Mucosa of rectum (tissue), 2 donors: ENCODE measurements around the gene FAM131A.

ENCODE experiments used
- H3K27ac ChIP-seq, 2 donors: one replicate each; pipeline ENCODE4 v1.7.0; 2013; ENCODE audit warnings: inconsistent platforms in 2 of 2, low read depth in 2 of 2, low read length in 2 of 2
- H3K27me3 ChIP-seq, 2 donors: one replicate each; pipeline ENCODE4 v1.7.0; 2013; ENCODE audit warnings: low read length in 2 of 2; ENCODE audit not compliant: control insufficient read depth in 2 of 2, insufficient read depth in 2 of 2
- H3K36me3 ChIP-seq, 2 donors: one replicate each; pipeline ENCODE4 v1.7.0; 2013; ENCODE audit warnings: low read length in 2 of 2; ENCODE audit not compliant: control insufficient read depth in 2 of 2, insufficient read depth in 2 of 2
- H3K4me1 ChIP-seq, 2 donors: one replicate each; pipeline ENCODE4 v1.7.0; 2013; ENCODE audit warnings: low read length in 2 of 2, mild to moderate bottlenecking in 1 of 2; ENCODE audit not compliant: control insufficient read depth in 2 of 2, insufficient read depth in 2 of 2
- H3K4me3 ChIP-seq, 2 donors: one replicate each; pipeline ENCODE4 v1.7.0; 2013; ENCODE audit warnings: low read length in 2 of 2
- H3K9ac ChIP-seq, 2 donors: one replicate each; pipeline ENCODE4 v1.7.0; 2013; ENCODE audit warnings: low read length in 2 of 2, low read depth in 1 of 2, mild to moderate bottlenecking in 1 of 2
- H3K9me3 ChIP-seq, 2 donors: one replicate each; pipeline ENCODE4 v1.7.0; 2013; ENCODE audit warnings: low read length in 2 of 2; ENCODE audit not compliant: control insufficient read depth in 2 of 2
- donor health status: healthy.
- donor health status: Normal muscosa, but diverticular disease.

Gene FAM131A

GRCh38 chr3:184316792-184317191 lies 20.6 kb upstream of the FAM131A start:
- H3K27me3 ChIP-seq, result no peaks in the 10 kb centered on the region
- peak overlapping the region; percentile 19 to 95 for H3K9ac ChIP-seq
- H3K36me3 ChIP-seq, result peaks cover 27 to 30% of the 10 kb centered on the region in 2 donors
- peak overlapping the region; percentile 88 for H3K4me3 ChIP-seq
- no peaks in the 10 kb centered on the region for H3K9me3 ChIP-seq
- H3K27ac ChIP-seq, result peak overlapping the region in 1 of 2 donors; percentile 93
- H3K4me1 ChIP-seq, result peaks cover 35 to 39% of the 10 kb centered on the region in 2 donors

- H3K4me1 ChIP-seq, result peaks cover 35 to 39% of the 10 kb centered on the region in 2 donors
- H3K27me3 ChIP-seq, result no peaks in the 10 kb centered on the region
- H3K4me3 ChIP-seq, result no peak overlapping the region
- peaks cover 31 to 34% of the 10 kb centered on the region in 2 donors for H3K36me3 ChIP-seq
- no peaks in the 10 kb centered on the region for H3K9me3 ChIP-seq
- peak overlapping the region in 1 of 2 donors; percentile 95 for H3K9ac ChIP-seq
- H3K27ac ChIP-seq, result no peak overlapping the region
These were observed 20.2 kb upstream of the FAM131A start for GRCh38 chr3:184317201-184317600.

- no peaks in the 10 kb centered on the region for H3K9me3 ChIP-seq
- H3K4me1 ChIP-seq, result peaks cover 35 to 39% of the 10 kb centered on the region in 2 donors
- H3K9ac ChIP-seq, result no peak overlapping the region
- no peaks in the 10 kb centered on the region for H3K27me3 ChIP-seq
- H3K36me3 ChIP-seq, result peaks cover 60 to 61% of the 10 kb centered on the region in 2 donors
- H3K27ac ChIP-seq, result peak overlapping the region; percentile 83 to 87
- no peak overlapping the region for H3K4me3 ChIP-seq
These were observed 17.3 kb upstream of the FAM131A start for GRCh38 chr3:184320104-184320445.

- Histone ChIP-seq H3K9me3 (no peaks in the 10 kb centered on the region), H3K4me1 (peaks cover 23 to 30% of the 10 kb centered on the region in 2 donors), H3K36me3 (peaks cover 75 to 77% of the 10 kb centered on the region in 2 donors), H3K27me3 (no peaks in the 10 kb centered on the region), H3K4me3 (no peak overlapping the region), H3K27ac (no peak overlapping the region), H3K9ac (no peak overlapping the region)
These were observed 15.7 kb upstream of the FAM131A start for GRCh38 chr3:184321666-184322065.

DNA sequence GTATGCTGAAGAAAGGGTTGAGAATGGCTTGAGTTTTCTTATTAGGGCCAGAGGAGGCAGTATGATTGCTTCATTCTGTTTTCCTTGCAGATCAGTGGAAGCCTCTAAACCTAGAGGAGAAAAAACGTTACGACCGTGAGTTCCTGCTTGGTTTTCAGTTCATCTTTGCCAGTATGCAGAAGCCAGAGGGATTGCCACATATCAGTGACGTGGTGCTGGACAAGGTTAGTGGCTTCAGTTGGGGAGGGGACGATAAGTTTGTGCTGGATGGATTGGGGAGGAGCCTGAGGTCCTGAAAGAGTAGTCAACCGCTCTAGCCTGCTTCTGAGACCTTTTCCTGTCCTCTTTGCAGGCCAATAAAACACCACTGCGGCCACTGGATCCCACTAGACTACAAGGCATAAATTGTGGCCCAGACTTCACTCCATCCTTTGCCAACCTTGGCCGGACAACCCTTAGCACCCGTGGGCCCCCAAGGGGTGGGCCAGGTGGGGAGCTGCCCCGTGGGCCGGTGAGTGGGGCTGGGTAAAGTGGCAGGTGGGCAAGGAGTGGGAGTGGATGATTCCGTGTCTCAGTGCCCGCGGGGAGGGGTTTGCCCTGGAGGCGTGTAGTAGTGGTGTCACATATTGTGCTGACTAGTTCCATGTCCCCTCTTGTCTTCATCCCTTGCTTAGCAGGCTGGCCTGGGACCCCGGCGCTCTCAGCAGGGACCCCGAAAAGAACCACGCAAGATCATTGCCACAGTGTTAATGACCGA lies 14.5 kb upstream of the FAM131A start:
- Histone ChIP-seq H3K4me3 (no peak overlapping the region), H3K4me1 (peaks cover 12 to 18% of the 10 kb centered on the region in 2 donors), H3K9ac (no peak overlapping the region), H3K27me3 (no peaks in the 10 kb centered on the region), H3K36me3 (peaks cover 77 to 80% of the 10 kb centered on the region in 2 donors), H3K9me3 (no peaks in the 10 kb centered on the region), H3K27ac (no peak overlapping the region)

DNA sequence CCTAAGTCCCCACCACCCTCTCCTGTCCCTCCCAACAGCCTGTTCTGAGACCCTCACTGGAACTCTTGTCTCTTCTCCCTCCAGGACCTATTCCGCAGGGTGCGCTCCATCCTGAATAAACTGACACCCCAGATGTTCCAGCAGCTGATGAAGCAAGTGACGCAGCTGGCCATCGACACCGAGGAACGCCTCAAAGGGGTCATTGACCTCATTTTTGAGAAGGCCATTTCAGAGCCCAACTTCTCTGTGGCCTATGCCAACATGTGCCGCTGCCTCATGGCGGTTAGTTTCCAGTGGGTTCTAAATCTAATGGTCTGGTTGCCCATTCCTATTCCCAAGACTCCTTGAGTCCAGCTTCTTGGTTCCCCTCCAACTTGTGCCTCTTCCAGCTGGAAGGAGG lies 13.7 kb upstream of the FAM131A start:
- Histone ChIP-seq H3K4me3 (no peak overlapping the region), H3K9me3 (no peaks in the 10 kb centered on the region), H3K36me3 (peaks cover 83 to 85% of the 10 kb centered on the region in 2 donors), H3K4me1 (peaks cover 12 to 16% of the 10 kb centered on the region in 2 donors), H3K9ac (no peak overlapping the region), H3K27me3 (no peaks in the 10 kb centered on the region), H3K27ac (no peak overlapping the region)

DNA sequence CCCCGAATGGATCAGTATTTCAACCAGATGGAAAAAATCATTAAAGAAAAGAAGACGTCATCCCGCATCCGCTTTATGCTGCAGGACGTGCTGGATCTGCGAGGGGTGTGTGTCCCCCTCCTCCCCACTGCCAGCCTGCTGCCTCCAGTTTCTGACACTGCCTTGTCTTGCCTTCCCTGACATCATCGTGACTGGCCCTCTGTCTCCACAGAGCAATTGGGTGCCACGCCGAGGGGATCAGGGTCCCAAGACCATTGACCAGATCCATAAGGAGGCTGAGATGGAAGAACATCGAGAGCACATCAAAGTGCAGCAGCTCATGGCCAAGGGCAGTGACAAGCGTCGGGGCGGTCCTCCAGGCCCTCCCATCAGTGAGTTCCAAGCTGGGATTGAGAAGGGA lies 12.1 kb upstream of the FAM131A start:
- Histone ChIP-seq H3K27me3 (no peaks in the 10 kb centered on the region), H3K4me1 (peaks cover 2 to 3% of the 10 kb centered on the region in 2 donors), H3K9ac (no peak overlapping the region), H3K27ac (no peak overlapping the region), H3K4me3 (no peak overlapping the region), H3K9me3 (no peaks in the 10 kb centered on the region), H3K36me3 (peaks cover 91 to 94% of the 10 kb centered on the region in 2 donors)

DNA sequence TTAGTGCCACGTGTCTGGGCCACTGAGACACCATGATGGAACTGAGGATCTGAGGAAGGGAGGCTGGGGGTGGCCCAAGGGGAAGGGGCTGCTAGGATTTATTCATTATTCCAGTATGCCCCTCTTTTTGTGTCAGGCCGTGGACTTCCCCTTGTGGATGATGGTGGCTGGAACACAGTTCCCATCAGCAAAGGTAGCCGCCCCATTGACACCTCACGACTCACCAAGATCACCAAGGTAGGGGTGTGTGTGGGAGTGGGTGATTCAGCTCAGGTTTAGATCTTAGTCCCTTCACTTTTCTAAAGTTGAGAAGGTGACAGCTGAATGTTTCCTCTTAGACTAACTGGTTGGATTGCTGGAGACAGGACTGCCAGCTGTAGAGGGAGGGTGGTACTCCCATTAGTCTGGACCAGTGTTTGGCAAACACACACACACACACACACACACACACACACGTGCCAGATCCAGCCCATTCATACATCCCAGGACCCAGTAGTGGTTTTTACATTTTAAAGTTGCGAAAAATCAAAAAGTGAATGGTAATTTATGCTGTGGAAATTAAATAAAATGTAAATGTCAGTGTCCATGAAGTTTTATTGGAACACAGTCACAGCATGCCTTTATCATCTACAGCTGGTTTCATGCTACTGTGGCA lies 11.6 kb upstream of the FAM131A start:
- no peak overlapping the region for H3K4me3 ChIP-seq
- H3K27ac ChIP-seq, result no peak overlapping the region
- H3K27me3 ChIP-seq, result no peaks in the 10 kb centered on the region
- no peaks in the 10 kb centered on the region for H3K4me1 ChIP-seq
- no peaks in the 10 kb centered on the region for H3K9me3 ChIP-seq
- no peak overlapping the region for H3K9ac ChIP-seq
- peaks cover 88 to 93% of the 10 kb centered on the region in 2 donors for H3K36me3 ChIP-seq

- Histone ChIP-seq H3K27ac (no peak overlapping the region), H3K4me1 (no peaks in the 10 kb centered on the region), H3K9me3 (no peaks in the 10 kb centered on the region), H3K9ac (no peak overlapping the region), H3K36me3 (peaks cover 88 to 93% of the 10 kb centered on the region in 2 donors), H3K4me3 (no peak overlapping the region), H3K27me3 (no peaks in the 10 kb centered on the region)
These were observed 10.2 kb upstream of the FAM131A start for GRCh38 chr3:184327171-184327570.

DNA sequence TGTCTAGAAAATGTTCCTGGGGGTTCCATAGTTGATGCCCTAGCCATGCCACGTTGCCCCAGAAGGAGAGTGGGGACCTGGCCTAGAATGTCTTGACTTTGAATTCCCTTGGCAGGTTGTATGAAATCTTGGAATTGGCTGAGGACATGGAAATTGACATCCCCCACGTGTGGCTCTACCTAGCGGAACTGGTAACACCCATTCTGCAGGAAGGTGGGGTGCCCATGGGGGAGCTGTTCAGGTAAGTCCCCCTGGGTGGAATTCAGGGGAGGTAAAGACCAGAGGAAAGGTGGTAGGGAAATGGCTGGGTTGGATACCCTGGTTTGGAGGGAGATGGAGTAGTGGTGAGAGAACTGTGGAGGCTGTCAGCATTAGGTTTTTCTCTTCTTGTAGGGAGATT lies 8.9 kb upstream of the FAM131A start:
- peaks cover 87 to 93% of the 10 kb centered on the region in 2 donors for H3K36me3 ChIP-seq
- no peak overlapping the region for H3K27ac ChIP-seq
- no peaks in the 10 kb centered on the region for H3K4me1 ChIP-seq
- H3K27me3 ChIP-seq, result no peaks in the 10 kb centered on the region
- no peak overlapping the region for H3K4me3 ChIP-seq
- H3K9ac ChIP-seq, result no peak overlapping the region
- H3K9me3 ChIP-seq, result no peaks in the 10 kb centered on the region
